GM18867 (cell line): ENCODE data around the gene HS6ST1.

Experiments used
- ATAC-seq: cut with Tn5 transposase; IDR thresholded peaks from one replicate; pipeline ENCODE4 v1.9.1; 2021; ENCODE audit warnings: mild to moderate bottlenecking, moderate library complexity; ENCODE audit not compliant: unreplicated experiment

The HS6ST1 gene

DNA sequence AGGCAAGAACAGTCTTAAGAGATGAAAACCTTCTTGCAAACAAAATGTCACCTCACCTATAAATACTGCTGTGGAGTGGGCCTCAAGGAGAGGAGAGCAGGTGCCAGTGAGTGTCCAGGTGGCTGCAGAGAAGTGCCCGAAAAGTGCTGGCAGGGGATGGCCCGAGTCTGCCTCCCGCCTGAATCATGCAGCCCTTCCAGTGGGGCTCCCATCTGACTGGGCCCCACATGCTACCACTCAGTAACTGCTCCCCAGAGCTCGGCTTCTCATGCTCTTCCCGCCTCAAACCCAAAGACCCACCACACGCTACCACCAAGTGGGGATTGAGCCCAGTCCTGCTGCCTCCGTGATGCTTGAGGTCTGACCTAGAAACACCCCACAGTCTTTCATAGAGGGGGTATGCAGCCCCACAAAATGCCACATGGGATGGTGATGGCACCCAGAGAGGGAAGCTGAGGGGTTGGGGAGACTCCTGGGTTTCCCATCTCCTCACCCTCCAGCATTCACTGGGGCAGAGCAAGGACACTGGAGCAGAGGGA, 7.4 kb downstream of the HS6ST1 start:
- no peak for ATAC-seq

GRCh38 chr2:128310761-128311160, 7.9 kb downstream of the HS6ST1 start:
- no peak for ATAC-seq

DNA sequence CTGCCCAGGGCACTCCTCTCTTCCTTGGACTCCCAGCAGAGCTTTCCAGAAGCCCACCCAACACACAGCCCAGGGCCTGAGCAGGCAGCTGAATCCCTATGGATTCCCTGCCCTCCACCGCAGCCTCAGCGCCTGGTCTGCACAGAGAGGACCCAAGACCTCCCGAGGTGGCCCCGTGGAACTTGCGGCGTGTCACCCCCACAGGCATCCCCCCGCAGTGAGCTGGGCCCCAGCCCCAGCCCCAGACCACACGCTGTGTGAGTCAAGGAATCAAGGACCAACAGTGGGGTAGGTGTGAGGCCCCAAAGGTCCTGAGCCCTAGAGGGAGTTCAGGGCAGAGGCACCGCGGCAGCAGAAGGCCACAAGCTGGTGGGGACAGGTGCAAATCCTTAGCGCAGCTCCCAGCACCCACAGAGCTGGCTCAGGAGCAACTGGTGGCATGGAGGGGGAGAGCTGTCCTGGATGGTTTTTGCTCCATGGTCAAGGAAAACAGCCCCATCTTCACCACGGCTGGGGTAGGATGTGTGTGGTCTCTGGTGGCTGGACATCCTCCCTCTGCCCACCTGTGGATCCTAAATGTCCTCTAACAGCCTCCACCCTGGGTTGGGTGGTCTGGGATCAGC, 8.5 kb downstream of the HS6ST1 start:
- ATAC-seq, result no peak

DNA sequence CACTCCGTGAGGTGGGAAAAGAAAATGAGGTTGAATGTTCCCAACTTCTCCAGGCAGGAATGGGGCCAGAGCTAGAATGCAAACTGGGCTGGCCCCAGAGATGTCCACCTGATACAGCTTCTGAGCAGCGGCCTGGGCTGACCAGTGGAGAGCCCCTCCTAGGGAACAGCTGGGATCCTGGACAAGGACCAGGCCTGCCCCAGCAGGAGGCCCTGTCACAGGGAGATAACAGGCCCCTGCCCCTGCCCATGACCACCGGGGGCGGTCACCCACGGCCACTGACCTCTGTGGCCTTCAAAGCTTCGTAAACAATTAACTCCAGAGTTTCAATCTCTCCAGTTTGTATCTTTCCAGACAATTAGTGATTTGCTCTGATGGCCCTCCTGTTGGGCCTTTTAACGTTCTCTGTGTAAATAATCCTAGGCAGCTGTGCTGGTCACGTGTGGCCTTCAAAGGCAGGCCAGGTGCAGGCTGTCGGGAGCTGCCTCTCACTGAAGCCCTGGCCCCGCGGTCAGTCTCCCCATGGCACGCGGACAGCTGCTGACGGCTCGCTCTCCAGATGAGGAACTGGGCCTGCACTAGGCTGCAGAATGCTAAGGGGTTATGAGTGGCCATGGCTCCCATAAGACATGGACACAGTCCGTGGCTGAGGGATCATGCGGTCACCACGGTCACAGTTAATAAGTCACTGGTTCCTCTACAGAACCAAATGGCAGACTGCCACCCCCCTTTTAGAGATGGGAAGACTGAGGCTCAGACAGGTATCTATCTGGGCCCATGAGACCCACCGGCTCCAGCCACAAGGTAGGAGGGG, 9.2 kb downstream of the HS6ST1 start:
- no peak for ATAC-seq

- no peak for ATAC-seq
Measured at GRCh38 chr2:128308889-128309279, 9.8 kb downstream of the HS6ST1 start.

DNA sequence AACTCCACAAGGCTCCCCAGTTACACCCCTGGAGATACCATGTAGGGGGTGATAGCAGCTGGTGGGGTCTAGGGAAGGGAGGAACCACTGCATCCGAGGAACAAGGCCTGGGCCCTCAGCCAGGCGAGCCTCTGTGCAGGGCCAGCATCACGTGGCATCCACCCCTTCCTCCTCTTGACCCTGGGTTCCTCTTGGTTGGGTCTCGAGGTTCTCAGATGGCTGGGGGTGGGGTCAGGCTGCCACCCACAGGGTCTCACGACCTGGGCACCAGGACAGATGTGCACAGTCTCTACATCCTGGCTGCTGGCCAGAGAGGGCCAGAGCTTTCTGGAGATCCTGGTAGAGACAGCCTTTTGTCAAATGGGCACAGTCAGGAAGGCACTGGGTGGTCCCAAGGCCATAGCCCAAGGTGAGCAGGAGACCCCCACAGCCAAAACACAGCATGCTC, 10.4 kb downstream of the HS6ST1 start:
- ATAC-seq, result no peak

DNA sequence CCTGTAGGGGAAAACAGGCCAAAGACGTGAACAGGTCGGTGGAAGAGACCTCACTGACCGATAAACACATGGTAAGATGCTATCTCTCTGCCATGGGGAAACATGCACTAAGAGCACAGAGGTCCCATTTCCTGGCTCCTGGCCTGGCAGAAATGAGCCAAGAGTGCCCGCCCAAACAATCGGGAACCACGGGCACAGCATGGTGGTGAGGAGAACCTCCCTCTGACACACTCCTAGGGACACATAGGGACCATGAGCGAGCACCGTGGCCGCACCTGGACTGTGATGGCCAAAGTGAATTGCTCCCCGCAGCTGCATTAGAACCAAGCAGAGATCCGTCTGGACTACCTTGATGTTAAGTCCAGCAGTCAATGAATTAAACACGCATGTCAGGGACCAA, 11.1 kb downstream of the HS6ST1 start:
- ATAC-seq, result no peak

DNA sequence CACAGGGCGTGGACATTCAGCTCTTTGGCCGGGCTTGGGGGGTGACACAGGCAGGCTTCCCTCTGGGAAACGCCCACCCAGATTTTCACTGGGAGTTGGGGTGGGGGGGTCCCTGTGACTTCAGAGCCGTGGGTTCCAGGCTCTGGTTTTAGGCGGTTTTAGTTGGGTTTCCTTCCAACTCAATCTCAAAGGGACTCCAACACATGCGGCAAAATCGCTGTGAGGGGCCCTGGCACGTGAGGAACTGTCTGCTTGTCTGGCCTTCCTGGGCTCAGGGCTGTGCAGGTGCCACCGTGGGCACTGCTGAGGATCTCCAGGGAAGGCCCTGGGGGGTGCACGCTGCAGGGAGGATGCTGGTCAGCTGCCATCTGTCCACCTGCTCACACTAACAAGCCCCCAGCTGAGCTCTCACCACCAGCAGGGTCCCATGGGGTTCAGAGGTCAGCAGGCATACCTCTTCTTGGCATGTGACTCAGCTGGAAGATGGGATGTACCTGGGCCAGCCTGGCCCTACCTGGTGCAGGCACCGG, 11.7 kb downstream of the HS6ST1 start:
- no peak for ATAC-seq

GRCh38 chr2:128306081-128306930, 12.4 kb downstream of the HS6ST1 start:
- ATAC-seq, result no peak

- ATAC-seq, result no peak
Measured at GRCh38 chr2:128305555-128306080, 13.1 kb downstream of the HS6ST1 start.

- no peak for ATAC-seq
Measured at GRCh38 chr2:128304715-128305554, 13.7 kb downstream of the HS6ST1 start.

DNA sequence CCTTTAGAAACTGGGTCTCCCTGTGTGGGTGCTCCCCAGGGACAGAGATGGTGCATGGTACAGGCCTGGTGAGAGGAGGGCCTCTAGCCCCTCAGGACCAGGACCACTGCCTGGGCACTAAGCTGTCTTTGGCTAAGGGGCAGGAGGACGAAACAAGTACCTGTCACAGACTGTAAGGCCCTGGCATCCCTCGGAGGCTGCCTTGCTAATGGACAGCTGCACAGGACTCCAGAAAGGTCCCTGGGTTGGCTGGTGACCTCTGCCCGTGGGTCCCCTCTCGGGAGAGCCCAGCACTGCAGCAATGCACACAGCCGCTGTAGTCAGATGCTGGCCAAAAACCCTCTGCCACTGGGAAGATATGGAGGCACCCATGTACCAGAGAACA, 14.3 kb downstream of the HS6ST1 start:
- ATAC-seq, result no peak

GRCh38 chr2:128303911-128304310, 14.8 kb downstream of the HS6ST1 start:
- no peak for ATAC-seq

DNA sequence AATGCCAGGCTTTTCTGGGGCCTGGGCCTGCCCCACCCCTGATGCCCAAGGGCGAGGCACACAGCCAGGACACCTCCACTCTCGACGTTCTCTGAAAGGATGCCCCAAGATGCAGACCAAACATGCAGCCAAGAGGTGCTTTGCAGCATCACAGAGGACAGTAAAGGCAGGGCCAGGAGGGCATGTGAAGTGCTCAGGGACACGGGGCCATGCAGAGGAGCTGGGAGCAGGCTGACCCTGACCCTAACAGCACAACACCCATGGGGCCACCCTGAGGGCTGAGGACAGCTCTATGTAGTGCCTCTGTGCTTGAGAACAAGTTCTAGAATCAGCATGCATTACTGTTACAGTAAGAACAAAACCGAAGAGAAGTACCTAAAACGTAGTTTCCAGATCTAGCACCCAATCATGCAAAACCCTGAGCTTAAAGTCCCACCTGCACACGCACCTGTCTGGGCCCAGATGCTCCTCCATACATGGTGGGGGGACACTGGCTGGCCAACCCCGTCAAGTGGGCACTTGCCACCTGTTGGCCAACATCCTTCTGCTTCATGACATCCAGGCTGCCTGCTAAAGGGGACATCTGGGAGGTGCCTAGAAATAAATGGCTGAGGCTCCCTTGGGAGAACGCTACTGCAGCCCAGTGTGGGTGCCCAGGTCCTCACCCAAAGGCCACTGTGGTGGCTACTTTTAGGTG, 15.4 kb downstream of the HS6ST1 start:
- no peak for ATAC-seq

- no peak for ATAC-seq
Measured at GRCh38 chr2:128302744-128303067, 16.0 kb downstream of the HS6ST1 start.

DNA sequence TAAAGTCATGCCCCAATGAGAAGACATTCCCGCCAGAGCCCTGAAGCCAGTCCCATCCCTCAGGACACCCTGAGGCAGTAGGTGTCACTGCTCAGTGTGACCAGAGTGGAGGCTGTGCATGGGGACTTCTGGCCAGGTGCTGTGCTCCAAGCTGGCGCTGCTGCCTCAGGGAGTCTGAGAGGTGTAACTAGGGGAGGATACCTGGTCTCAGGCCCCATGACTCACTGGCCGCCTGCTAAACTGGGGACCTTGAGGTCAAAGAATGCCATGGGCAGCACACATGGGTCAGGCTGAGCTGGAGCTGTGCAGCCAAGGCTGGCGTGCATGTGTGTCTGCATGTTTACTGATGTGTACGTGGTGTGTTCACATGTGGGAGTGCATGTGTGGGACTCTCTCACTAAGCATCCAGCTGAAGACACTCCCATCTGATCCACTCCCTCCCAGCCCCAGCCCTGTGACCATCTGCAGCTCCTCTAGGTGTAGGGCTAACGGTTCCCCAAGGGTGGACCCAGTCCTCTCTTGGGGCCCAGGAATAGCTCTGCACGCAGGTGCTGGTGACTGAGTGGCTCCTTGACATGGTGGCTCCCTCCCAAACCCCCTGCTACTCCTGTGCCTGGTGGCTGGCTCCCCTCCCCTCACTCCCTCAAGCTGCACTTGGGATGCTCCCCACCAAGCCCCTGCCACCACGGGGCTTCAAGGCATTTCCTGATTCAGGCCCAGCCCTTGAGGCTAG, 16.5 kb downstream of the HS6ST1 start:
- no peak for ATAC-seq

GRCh38 chr2:128301501-128301966, 17.1 kb downstream of the HS6ST1 start:
- ATAC-seq, result no peak

GRCh38 chr2:128301021-128301420, 17.6 kb downstream of the HS6ST1 start:
- no peak for ATAC-seq
